AG08396 (cell line): Measurements from ENCODE around the gene CDH4.

Experiments
- DNase-seq: peaks from one replicate; pipeline ENCODE4 v3.0.0; 2012; ENCODE audit warnings: low spot score, mixed read lengths

The CDH4 gene

DNA sequence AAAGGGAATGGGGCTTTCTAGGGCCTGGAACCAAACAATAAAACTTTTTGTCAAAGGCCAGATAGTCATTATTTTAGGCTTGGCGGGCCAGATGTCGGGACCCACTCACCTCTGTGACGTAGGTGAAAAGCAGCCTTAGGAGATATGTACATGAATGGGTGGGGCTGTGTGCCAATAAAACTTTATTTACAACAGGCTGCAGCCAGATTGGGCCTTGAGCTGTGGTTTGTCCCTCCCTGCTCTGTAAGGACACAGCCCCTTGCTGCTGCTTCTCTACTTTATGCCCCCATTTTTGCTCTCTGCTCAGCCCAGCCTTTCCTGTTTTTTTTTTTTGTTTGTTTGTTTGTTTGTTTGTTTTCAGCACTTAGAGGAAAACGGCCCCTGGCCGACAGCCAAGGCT, 32.7 kb downstream of the CDH4 start:
- DNase-seq = no peak

- no peak for DNase-seq
These were observed 33.1 kb downstream of the CDH4 start for GRCh38 chr20:61285152-61285645.

DNA sequence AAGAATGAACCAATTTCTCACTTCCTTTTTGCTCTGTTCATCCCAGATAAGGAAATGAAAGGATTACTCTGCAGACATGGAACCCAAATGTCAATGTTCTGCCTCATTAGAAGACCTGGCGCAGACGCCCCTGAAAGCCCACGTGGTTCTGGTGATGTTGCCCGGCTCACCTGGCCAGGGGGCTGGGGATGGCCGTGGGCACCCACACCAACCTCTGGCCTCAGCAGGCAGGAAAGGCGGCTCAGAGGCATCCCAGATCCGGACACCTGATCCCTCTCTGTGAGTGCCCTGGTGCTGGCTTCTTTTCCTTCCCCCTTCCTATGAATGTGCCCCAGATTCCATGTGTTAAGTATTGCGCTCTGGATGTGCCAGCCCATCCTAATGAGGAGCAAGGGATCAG, 33.6 kb downstream of the CDH4 start:
- DNase-seq = no peak

DNA sequence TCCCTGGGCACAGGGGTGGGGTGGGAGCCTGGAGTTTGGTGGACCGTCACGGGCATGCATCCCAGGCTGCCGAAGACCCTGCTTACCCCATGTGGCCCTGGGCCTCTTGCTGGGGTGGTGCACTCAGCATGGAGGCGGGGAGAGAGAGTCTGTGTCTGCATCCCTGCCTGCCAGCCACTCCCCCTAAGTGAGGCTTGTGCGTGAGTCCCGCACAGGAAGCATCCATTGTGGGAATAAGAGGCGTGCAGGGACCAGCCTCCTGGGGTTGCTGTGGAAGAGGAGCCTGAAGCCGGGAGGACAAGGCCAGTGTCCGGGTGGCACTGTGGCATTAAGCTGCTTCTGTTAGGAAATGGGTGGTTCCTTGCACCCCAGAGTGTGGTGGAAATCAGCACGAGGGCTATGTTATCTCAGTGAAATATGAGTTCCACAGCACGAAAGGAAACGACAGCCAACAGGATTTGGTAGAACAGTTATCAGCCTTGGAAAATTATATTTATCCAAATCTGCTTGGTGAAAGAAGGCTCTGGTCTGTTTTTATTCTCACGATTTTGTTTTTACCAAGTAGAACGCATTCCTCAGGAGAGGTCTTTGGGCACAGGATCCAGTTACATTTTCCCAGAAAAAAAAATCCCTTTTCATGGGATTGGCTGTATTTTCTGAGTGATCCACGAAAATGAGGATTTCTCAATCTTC, 35.7 kb downstream of the CDH4 start:
- no peak for DNase-seq

GRCh38 chr20:61288331-61288784, 36.3 kb downstream of the CDH4 start:
- no peak for DNase-seq

DNA sequence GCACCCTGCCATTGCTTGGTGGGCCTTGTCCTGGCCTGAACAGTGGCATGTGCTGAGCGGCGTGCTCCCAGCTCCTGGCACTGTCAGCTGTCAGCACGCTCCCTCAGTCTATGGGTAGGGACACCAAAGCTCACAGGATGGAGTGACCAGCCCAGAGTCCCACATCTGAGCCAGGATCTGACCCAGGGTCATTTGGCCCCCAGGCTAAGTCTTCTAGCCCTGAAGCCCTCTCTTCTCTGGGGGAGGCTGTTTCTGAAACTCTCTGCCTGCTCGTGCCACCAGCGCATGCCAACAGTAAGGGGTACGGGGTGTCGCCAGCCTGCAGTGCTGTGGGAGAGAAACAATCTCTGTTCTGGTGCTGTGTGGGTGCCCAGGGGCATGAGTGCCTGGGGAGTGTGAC, 37.1 kb downstream of the CDH4 start:
- DNase-seq = no peak

DNA sequence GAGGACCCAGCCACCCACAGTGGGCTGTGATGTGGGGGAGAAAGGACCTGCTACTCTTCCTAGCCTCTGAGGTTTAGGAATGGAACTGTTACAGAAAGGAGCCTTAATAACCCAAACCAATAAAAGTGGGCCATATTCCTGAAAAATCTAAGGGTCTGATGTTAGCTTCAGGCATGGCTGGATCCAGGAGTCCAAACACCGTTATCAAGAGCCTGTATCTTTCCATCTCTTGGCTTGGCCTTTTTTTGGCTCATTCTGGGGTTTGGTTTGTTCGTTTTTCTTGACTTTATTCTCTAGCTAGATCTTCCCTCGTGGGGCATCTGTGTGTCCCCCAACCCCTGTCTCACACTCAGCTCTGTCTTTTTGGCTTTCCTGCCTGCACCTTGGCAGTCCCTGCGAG, 38.7 kb downstream of the CDH4 start:
- DNase-seq = no peak

DNA sequence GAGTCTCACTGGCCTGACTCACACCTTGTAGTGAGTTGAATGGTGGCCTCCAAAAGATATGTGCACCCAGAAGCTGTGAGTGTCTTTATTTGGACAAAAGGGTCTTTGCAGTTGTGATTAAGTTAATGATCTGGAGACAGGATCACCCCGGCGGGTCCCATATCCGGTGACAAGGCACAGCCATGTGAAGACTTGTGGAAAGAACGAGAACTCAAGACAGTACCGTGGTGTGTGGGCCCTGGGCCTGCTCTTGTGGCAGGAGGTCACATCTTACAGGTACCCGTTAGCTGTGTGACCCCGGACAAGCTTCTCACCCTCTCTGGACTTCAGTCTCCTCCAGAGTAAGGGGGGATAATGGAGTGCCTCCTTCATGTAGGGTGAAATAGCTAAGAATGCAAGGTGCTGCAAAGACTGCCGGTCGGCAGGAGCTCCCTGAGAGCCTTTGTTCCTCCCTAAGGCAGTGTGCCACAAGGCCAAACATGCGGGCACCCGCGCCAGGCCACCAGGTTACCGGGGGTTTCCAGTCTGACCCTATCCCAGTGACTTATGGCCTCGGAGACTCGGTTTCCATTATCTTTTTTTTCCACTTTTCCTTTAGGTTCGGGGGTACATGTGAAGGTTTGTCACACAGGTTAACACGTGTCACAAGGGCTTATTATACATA, 39.2 kb downstream of the CDH4 start:
- no peak for DNase-seq

DNA sequence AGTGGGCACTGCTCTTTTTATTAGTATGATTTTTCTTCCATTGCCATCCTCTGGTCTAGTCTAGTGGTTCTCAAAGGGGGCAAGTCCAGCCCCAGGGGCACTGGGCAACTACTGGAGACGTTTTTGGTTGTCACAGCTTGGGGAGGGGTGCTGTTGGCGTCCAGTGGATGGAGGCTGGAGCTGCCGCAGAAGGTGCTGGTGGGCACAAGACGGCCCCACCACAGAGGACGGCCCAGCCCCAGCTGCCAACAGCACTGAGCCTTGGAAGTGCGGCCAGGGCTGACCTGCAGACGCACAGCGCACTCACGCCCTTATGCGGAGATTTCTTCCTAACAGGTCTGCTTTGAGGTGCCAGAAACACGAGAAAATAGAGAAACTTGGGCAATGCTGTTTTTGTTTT, 40.3 kb downstream of the CDH4 start:
- no peak for DNase-seq

- no peak for DNase-seq
These were observed 41.0 kb downstream of the CDH4 start for GRCh38 chr20:61292821-61293612.

DNA sequence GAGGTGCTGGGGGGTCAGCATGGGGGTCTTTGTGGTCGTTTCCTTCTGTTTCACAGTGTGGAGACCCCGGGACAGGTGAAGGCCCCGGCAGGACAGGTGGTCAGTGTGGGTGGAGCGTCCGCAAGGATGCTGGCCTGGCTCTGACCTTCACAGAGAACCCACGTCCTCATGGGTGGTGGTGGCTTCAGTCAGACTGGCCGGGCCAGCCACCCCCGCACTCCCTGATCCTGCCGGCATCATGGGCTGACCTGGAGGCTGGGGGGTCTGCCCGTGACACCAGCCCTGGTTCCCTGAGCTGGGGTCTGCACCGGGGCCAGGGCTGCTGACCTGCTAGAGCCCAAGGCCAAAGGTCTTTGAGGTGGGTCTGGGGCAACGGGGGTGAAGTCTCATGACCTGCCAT, 41.9 kb downstream of the CDH4 start:
- no peak for DNase-seq

DNA sequence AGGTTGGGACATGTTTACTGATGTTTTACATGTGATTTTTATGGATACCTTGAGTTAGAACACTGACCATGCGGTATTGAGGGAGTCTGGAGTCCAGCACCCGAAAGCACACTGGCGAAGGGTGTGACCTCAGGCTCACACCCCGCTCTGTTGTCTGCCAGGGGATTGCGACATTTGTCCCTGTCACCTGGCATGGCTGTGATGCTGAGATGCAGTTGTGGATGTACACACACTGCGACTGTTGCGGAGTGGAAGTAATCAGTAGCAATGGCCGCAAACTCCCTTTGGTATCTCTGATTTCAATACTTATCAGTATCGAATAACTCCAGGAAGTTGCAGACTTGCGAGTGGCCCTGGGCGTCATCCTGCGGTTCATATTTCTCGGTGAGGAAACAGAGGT, 43.2 kb downstream of the CDH4 start:
- DNase-seq = no peak

GRCh38 chr20:61295682-61296628, 43.9 kb downstream of the CDH4 start:
- peak; percentile 46 for DNase-seq

DNA sequence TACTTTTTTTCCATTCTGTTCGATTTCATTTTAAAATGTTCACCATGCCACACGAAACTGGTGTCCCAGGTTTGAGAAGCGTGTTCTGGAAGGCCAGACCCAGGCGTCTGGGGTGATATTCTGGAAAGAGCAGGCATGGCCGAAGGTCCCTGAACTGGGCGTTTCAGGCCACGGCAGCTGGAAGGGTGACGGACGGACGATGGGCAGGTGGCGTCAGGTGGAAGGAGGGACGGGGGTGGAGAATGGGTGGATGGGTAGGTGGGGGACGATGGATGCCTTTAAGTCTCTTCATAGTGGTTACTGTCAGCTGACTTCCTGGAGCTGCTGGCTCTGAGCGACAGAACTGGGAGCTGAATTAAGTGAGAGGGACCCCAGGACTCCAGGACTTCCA, 44.6 kb downstream of the CDH4 start:
- no peak for DNase-seq

- no peak for DNase-seq
These were observed 45.4 kb downstream of the CDH4 start for GRCh38 chr20:61297491-61297890.

- peak; percentile 69 for DNase-seq
These were observed 45.9 kb downstream of the CDH4 start for GRCh38 chr20:61297986-61298385.

- DNase-seq = no peak
These were observed 46.6 kb downstream of the CDH4 start for GRCh38 chr20:61298661-61299060.

DNA sequence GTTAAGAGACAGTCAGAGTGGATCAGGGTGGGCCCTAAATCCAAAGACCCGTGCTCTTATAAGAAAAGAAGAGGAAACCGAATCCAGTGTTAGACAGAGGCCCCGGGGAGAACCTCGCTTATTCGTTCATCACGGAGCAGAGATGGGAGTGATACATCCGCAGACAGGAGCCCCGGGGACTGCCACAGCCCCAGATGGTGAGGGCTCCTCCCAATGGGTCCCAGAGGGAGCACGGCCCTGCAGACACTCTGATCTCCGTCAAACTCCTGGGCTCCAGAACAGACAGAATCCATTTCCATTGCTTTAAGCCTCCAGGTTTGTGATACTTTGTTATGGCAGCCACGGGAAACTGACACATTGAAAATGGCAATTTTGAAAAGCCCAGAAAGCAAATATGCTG, 47.0 kb downstream of the CDH4 start:
- no peak for DNase-seq

DNA sequence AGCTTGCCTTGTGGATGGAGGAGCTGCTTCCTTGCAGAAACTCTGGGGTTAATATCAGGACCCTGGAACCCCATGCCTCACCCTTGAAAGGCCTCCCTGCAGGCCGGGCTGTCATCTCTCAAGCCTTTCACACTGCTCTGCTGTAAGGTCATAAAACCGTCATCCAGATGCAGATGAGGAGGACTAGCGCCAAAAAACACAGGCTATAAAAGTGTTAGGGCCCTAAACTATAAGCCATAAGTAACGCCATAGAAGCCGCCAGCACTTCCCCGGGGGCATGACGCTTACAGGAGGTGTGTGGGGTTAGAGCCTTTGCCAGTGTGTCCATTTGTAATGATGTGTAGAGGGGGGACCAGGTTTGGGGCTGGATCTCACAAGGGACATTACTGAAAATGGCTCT, 47.6 kb downstream of the CDH4 start:
- DNase-seq = no peak

GRCh38 chr20:61300293-61300692, 48.2 kb downstream of the CDH4 start:
- DNase-seq = no peak

DNA sequence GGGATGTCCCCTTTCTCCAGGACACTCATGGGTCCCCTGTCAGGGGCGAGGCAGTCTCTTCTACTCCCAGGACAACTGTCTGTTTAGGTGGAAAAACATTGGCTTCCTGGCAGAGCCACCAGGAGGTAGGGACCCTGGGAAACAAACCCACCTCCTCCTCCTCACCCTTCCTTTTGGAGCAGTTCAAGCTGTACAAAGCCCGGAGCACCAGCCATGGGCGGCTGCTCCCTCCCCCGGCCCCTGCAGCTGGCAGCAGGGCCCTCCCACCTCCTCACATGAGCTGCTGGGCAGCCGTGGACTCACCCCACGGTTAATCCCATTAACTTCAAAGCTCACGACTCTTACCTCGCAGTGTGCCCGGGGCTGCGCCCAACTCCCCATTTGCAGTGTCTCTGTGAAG, 48.6 kb downstream of the CDH4 start:
- DNase-seq = no peak
